Smooth muscle cell (in vitro differentiated cells): ENCODE results near the gene INSL4. TPM values are rescaled to one million over a fixed set of nuclear protein-coding genes. Genes with fewer than 3 reads are reported as not detected.

Source experiments
- DNase-seq: peaks from one replicate; lab custom pipeline; 2025; ENCODE audit not compliant: unreplicated experiment; lab: John Stamatoyannopoulos, UW
- H2AFZ ChIP-seq: fragments of 200-600 bp; sonication (generic); 2 replicates; pipeline ENCODE4 v1.6.0; 2016; ENCODE audit warnings: antibody characterized with exemption, low read depth, mild to moderate bottlenecking
- H3F3A ChIP-seq: fragments of 200-600 bp; sonication (generic); 2 replicates; pipeline ENCODE4 v1.6.0; 2017; ENCODE audit warnings: antibody characterized with exemption, low read depth
- H3K27ac ChIP-seq: fragments of 200-600 bp; sonication (generic); 2 replicates; pipeline ENCODE4 v1.5.1; 2016; ENCODE audit warnings: low read depth, mild to moderate bottlenecking
- H3K27me3 ChIP-seq: fragments of 200-600 bp; sonication (generic); 2 replicates; pipeline ENCODE4 v1.6.1; 2016; ENCODE audit warnings: low read depth, mild to moderate bottlenecking
- H3K36me3 ChIP-seq: fragments of 200-600 bp; sonication (generic); 2 replicates; pipeline ENCODE4 v1.5.1; 2016; ENCODE audit warnings: low read depth
- H3K4me1 ChIP-seq: fragments of 200-600 bp; sonication (generic); 2 replicates; pipeline ENCODE4 v1.5.1; 2016; ENCODE audit warnings: low read depth
- H3K4me2 ChIP-seq: fragments of 200-600 bp; sonication (generic); 2 replicates; pipeline ENCODE4 v1.6.0; 2016; ENCODE audit warnings: mild to moderate bottlenecking
- H3K4me3 ChIP-seq: fragments of 200-600 bp; sonication (generic); 2 replicates; pipeline ENCODE4 v1.5.1; 2016; ENCODE audit warnings: mild to moderate bottlenecking
- H3K79me2 ChIP-seq: fragments of 200-600 bp; sonication (generic); 2 replicates; pipeline ENCODE4 v1.6.0; 2016; ENCODE audit warnings: low read depth, mild to moderate bottlenecking
- H3K9ac ChIP-seq: fragments of 200-600 bp; sonication (generic); 2 replicates; pipeline ENCODE4 v1.6.0; 2016; ENCODE audit warnings: low read depth
- H3K9me3 ChIP-seq: fragments of 200-600 bp; sonication (generic); replicated peaks from 2 replicates; pipeline ENCODE4 v1.5.1; 2016; ENCODE audit warnings: low read depth
- H4K20me1 ChIP-seq: fragments of 200-600 bp; sonication (generic); 2 replicates; pipeline ENCODE4 v1.6.0; 2016; ENCODE audit warnings: low read depth
- CTCF ChIP-seq: fragments of 200-600 bp; sonication (generic); IDR thresholded peaks from 2 replicates; pipeline ENCODE4 v1.5.1; 2017; ENCODE audit warnings: borderline replicate concordance, mild to moderate bottlenecking, antibody characterized with exemption; ENCODE audit not compliant: insufficient read depth, poor library complexity, severe bottlenecking
- WGBS: methylation state at CpG from one replicate; pipeline ENCODE4 v1.1.7; 2016; ENCODE audit warnings: low lambda C conversion rate; 5-methylcytosine and 5-hydroxymethylcytosine counted together
- polyA plus RNA-seq: library from polyadenylated mRNA; unstranded; fragments of >200 nt; fragmentation: Nextera tagmentation; extraction: Ambion mirVana; gene quantifications from 2 replicates; pipeline ENCODE4 v1.2.1, GENCODE V29; 2016
- total RNA-seq: library from RNA; depleted of rRNA; stranded (reverse); fragments of >200 nt; gene quantifications from 2 replicates; pipeline ENCODE4 v1.2.3, GENCODE V29; 2014

INSL4 gene
- total and polyA plus RNA-seq, 2 experiments from 2014 or later, result 0.18 to 0.21 TPM

GRCh38 chr9:5263351-5264218 lies 32.4 kb downstream of the INSL4 start:
- Histone ChIP-seq H3K9me3 (no peaks in the 10 kb centered on the region), H3K27me3 (no peaks in the 10 kb centered on the region), H3K9ac (no peak overlapping the region), H3F3A (no peaks in the 10 kb centered on the region), H3K27ac (no peak overlapping the region), H3K4me2 (no peak overlapping the region), H3K79me2 (no peaks in the 10 kb centered on the region), H3K36me3 (no peaks in the 10 kb centered on the region), H3K4me1 (peaks cover under 1% of the 10 kb centered on the region), H3K4me3 (no peak overlapping the region), H4K20me1 (no peaks in the 10 kb centered on the region), H2AFZ (no peak overlapping the region)
- TF ChIP-seq CTCF, result no peak
- whole genome bisulfite sequencing, result 69% methylated on average over 5 of the region's 5 CpGs
- DNase-seq, result no peak

GRCh38 chr9:5264219-5264595 lies 33.0 kb downstream of the INSL4 start:
- H3F3A ChIP-seq, result no peaks in the 10 kb centered on the region
- no peaks in the 10 kb centered on the region for H3K36me3 ChIP-seq
- H3K9ac ChIP-seq, result no peak overlapping the region
- no peak for TF ChIP-seq CTCF
- peaks cover 6% of the 10 kb centered on the region for H3K4me1 ChIP-seq
- H3K9me3 ChIP-seq, result no peaks in the 10 kb centered on the region
- no peak overlapping the region for H3K4me2 ChIP-seq
- no peaks in the 10 kb centered on the region for H4K20me1 ChIP-seq
- H2AFZ ChIP-seq, result no peak overlapping the region
- H3K27ac ChIP-seq, result no peak overlapping the region
- H3K4me3 ChIP-seq, result no peak overlapping the region
- no peaks in the 10 kb centered on the region for H3K27me3 ChIP-seq
- H3K79me2 ChIP-seq, result no peaks in the 10 kb centered on the region
- no peak for DNase-seq

DNA sequence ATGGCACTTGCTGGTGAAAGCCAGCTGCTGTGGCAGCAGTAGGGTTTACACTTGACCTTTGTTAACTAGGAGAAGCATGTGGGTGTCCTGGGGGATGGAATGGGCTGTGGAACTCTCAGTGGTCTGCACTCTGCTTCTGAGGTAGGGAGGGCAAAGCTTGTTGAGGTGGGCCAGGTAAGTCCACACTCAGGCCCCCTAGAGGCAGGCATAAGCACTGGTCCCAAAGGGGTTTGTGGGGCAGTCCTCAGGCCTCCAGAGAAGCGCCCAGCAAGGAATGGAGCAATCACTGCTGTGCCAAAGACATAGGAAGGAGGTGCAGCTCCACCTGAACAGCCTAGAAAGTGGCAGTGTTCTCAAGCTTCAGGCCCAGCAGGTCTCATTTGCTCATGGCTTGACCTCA lies 34.7 kb downstream of the INSL4 start:
- Histone ChIP-seq H3K27me3 (no peaks in the 10 kb centered on the region), H3K27ac (no peak overlapping the region), H2AFZ (no peak overlapping the region), H4K20me1 (no peaks in the 10 kb centered on the region), H3F3A (no peaks in the 10 kb centered on the region), H3K4me1 (peaks cover 6% of the 10 kb centered on the region), H3K9me3 (no peaks in the 10 kb centered on the region), H3K79me2 (no peaks in the 10 kb centered on the region), H3K9ac (no peak overlapping the region), H3K4me3 (no peak overlapping the region), H3K36me3 (no peaks in the 10 kb centered on the region), H3K4me2 (no peak overlapping the region)
- WGBS, result 50% methylated on average over 1 of the region's 1 CpG
- no peak for TF ChIP-seq CTCF
- DNase-seq, result no peak

DNA sequence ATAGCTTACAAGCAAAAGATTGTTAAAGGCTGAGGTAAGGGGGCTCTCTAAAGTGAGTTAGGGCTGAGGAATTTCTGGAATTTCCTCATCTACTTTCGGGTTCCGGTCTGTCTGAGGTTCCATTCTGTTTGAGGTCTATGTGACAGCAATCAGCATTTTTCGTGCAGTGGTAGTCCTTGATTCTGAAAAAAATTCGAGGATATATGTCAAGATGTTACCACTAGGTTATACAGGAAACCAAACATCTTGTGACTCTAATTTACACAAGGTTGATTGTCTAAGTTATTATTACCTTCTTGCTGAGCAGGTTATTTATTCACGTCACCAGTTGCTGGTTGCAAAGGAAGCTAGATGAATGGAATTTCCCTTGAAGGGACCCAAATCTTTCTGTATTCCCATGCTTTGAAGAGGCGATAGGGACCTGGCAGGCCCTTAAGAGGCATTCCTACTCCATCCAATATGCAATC lies 38.1 kb downstream of the INSL4 start:
- H3K4me3 ChIP-seq, result no peak overlapping the region
- H3K27me3 ChIP-seq, result no peaks in the 10 kb centered on the region
- no peak overlapping the region for H2AFZ ChIP-seq
- H3K9me3 ChIP-seq, result no peaks in the 10 kb centered on the region
- no peaks in the 10 kb centered on the region for H3K79me2 ChIP-seq
- no peak overlapping the region for H3K9ac ChIP-seq
- H3K27ac ChIP-seq, result peak overlapping the region; percentile 50
- no peaks in the 10 kb centered on the region for H4K20me1 ChIP-seq
- WGBS, result 11% methylated on average over 6 of the region's 6 CpGs
- DNase-seq, result no peak
- H3F3A ChIP-seq, result no peaks in the 10 kb centered on the region
- peaks cover 6% of the 10 kb centered on the region for H3K4me1 ChIP-seq
- no peak for TF ChIP-seq CTCF
- H3K4me2 ChIP-seq, result peak overlapping the region; percentile 41
- no peaks in the 10 kb centered on the region for H3K36me3 ChIP-seq
